ENCODE data around the gene TBCK.
A peak's percentile ranks its signal among the peaks of the same experiment; 100 is the strongest.

TBCK gene

DNA sequence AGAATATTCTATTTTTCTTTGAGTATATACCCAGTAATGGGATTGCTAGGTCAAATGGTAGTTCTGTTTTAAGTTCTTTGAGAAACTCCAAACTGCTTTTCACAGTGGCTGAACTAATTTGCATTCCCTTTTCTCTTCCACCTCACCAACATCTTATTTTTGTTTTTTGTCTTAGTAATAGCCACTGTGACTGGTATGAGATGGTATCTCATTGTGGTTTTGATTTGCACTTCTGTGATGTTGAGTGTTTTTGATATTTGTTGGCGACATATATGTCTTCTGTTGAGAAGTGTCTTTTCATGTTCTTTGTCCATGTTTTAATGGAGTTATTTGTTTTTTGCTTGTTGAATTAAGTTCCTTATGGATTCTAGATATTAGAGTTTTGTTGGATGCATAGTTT, 24.8 kb upstream of the TBCK start:
- TF ChIP-seq, protein P1, sequence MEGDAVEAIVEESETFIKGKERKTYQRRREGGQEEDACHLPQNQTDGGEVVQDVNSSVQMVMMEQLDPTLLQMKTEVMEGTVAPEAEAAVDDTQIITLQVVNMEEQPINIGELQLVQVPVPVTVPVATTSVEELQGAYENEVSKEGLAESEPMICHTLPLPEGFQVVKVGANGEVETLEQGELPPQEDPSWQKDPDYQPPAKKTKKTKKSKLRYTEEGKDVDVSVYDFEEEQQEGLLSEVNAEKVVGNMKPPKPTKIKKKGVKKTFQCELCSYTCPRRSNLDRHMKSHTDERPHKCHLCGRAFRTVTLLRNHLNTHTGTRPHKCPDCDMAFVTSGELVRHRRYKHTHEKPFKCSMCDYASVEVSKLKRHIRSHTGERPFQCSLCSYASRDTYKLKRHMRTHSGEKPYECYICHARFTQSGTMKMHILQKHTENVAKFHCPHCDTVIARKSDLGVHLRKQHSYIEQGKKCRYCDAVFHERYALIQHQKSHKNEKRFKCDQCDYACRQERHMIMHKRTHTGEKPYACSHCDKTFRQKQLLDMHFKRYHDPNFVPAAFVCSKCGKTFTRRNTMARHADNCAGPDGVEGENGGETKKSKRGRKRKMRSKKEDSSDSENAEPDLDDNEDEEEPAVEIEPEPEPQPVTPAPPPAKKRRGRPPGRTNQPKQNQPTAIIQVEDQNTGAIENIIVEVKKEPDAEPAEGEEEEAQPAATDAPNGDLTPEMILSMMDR (IDR thresholded peaks at IDR 0.05; ENCODE audit: low read depth, low read length, missing control alignments): no peak
- H3K27ac ChIP-seq: no peak overlapping the region

DNA sequence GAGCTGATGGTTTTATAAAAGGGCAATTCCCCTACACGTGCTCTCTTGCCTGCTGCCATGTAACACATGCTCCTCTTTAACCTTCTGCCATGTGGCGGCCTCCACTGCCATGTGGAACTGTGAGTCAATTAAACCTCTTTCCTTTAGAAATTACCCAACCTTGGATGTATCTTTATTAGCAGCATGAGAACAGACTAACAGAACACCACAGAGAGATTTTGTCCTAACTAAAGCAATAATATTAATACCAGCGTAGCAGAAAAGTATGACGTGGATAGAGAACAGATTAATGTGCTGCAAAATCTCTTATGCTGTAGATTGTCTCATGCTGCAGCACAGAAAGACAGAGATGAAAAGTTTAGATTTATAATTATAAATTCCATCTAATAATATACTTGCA, 23.4 kb upstream of the TBCK start:
- Histone ChIP-seq H3K27me3 (replicated peaks) (no peaks in the 10 kb centered on the region), H3K27ac (no peak overlapping the region), H3K36me3 (replicated peaks) (peaks cover 17% of the 10 kb centered on the region), H3K4me3 (ENCODE audit: low read depth, low read length) (no peak overlapping the region)
- DNase-seq: no peak
- in situ Hi-C loops (cut with HindIII; ENCODE audit: low pct_ligation_motif_present, low sequenced_read_pairs): no loop called here
- TF ChIP-seq, protein P1 (IDR thresholded peaks at IDR 0.05; ENCODE audit: low read depth, low read length, missing control alignments): no peak

More for the DNA sequence above, 24.8 kb upstream of the TBCK start:
- no peaks in the 10 kb centered on the region for H3K27me3 ChIP-seq (replicated peaks)
- no peak for DNase-seq
- H3K4me3 ChIP-seq (ENCODE audit: low read depth, low read length): no peak overlapping the region
- peaks cover 17% of the 10 kb centered on the region for H3K36me3 ChIP-seq (replicated peaks)
- in situ Hi-C loops (cut with HindIII; ENCODE audit: low pct_ligation_motif_present, low sequenced_read_pairs): no loop called here

DNA sequence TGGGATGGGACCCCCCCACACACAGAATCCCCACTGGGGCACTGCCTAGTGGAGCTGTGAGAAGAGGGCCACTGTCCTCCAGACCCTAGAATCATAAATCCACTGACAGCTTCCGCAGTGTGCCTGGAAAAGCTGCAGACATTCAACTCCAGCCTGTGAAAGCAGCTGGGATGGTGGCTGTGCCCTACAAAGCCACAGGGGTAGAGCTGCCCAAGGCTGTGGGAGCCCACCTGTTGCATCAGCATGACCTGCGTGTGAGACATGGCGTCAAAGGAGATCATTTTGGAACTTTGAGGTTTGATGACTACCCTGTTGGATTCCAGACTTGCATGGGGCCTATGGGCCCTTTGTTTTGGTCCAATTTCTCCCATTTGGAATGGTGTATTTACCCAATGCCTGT, 22.7 kb upstream of the TBCK start:
- Histone ChIP-seq H3K27ac (no peak overlapping the region), H3K27me3 (replicated peaks) (no peaks in the 10 kb centered on the region), H3K36me3 (replicated peaks) (peaks cover 19% of the 10 kb centered on the region), H3K4me3 (ENCODE audit: low read depth, low read length) (no peak overlapping the region)
- DNase-seq: no peak
- TF ChIP-seq, protein P1 (IDR thresholded peaks at IDR 0.05; ENCODE audit: low read depth, low read length, missing control alignments): no peak
- in situ Hi-C loops (cut with HindIII; ENCODE audit: low pct_ligation_motif_present, low sequenced_read_pairs): no loop called here

DNA sequence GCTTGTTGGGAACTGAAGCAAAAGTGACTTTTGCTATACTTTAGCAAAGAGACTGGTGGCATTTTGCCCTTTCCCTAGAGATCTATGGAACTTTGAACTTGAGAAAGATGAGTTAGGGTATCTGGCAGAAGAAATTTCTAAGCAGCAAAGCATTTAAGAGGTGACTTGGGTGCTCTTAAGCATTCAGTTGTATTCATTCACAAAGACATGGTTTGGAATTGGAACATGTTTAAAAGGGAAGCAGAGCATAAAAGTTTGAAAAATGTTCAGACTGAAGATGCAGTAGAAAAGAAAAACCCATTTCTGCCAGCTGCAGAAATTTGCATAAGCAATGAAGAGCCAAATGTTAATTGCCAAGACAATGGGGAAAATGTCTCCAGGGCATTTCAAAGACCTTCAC, 21.9 kb upstream of the TBCK start:
- in situ Hi-C loops (cut with HindIII; ENCODE audit: low pct_ligation_motif_present, low sequenced_read_pairs): no loop called here

DNA sequence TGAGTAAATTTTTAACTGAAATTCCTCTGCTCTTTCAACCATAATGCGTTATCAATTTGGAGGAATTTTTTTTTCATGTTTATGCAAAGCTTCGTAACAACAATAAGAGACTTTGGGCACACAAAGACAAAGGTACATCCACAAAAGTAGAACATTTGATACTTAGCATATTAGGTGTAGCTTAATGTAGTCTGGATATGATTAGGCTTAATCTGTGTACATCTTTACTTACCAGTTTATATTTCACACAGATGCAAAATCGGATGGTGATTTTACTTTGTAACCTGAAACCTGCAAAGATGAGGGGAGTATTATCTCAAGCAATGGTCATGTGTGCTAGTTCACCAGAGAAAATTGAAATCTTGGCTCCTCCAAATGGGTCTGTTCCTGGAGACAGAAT, 20.6 kb upstream of the TBCK start:
- DNase-seq: no peak
- TF ChIP-seq, protein P1 (IDR thresholded peaks at IDR 0.05; ENCODE audit: low read depth, low read length, missing control alignments): no peak
- in situ Hi-C loops (cut with HindIII; ENCODE audit: low pct_ligation_motif_present, low sequenced_read_pairs): no loop called here
- no peak overlapping the region for H3K4me3 ChIP-seq (ENCODE audit: low read depth, low read length)
- H3K27me3 ChIP-seq (replicated peaks): no peaks in the 10 kb centered on the region
- no peak overlapping the region for H3K27ac ChIP-seq
- H3K36me3 ChIP-seq (replicated peaks): peaks cover 21% of the 10 kb centered on the region

More for the DNA sequence above, 21.9 kb upstream of the TBCK start:
- no peaks in the 10 kb centered on the region for H3K27me3 ChIP-seq (replicated peaks)
- TF ChIP-seq, protein P1 (IDR thresholded peaks at IDR 0.05; ENCODE audit: low read depth, low read length, missing control alignments): no peak
- peaks cover 19% of the 10 kb centered on the region for H3K36me3 ChIP-seq (replicated peaks)
- H3K27ac ChIP-seq: no peak overlapping the region
- no peak overlapping the region for H3K4me3 ChIP-seq (ENCODE audit: low read depth, low read length)
- no peak for DNase-seq

DNA sequence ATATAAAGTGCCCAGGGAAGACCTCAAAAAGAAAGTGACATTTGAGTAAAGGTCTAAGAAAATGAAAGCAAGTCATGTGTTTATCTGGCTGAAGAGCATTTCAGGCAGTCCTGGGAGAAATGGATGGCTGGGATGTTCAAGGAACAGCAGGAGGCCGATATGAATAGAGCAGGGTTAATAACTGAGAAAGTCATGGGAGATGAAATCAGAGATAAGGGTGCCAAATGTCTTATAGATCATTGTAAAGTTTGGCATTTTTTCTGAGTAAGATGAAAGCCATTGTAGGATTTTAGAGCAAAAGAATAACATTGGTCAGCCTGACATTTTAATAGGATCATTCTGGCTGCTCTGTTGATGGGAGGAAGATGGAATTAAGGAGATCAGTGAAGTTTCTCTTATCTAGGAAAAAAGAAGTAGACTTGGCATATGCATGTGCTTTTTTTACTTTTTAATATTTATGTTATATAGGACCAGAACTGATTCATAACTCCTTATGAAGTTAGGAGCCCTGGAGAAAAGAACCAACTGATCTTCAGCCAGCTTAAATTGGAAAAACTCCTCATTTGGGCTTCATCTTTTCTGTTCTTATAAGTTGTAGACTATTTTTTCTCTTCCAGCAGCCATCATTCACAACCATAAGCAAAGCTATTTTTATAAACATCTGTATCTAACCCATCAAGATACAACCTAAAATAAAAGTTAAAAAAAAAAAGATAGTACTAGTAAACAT, 18.9 kb upstream of the TBCK start:
- Histone ChIP-seq H3K27me3 (replicated peaks) (no peaks in the 10 kb centered on the region), H3K27ac (peak overlapping the region; percentile 68), H3K36me3 (replicated peaks) (peaks cover 29% of the 10 kb centered on the region), H3K4me3 (ENCODE audit: low read depth, low read length) (no peak overlapping the region)
- TF ChIP-seq, protein P1 (IDR thresholded peaks at IDR 0.05; ENCODE audit: low read depth, low read length, missing control alignments): no peak
- in situ Hi-C loops (cut with HindIII; ENCODE audit: low pct_ligation_motif_present, low sequenced_read_pairs): no loop called here
- DNase-seq: peak; percentile 55
